ENCODE results near the gene TEAD1. TPM values are rescaled to one million over a fixed set of nuclear protein-coding genes. Genes with fewer than 3 reads are reported as not detected.

Gene TEAD1
- polyA plus RNA-seq, 10 donors: 78.8 to 120 (median 100) TPM

DNA sequence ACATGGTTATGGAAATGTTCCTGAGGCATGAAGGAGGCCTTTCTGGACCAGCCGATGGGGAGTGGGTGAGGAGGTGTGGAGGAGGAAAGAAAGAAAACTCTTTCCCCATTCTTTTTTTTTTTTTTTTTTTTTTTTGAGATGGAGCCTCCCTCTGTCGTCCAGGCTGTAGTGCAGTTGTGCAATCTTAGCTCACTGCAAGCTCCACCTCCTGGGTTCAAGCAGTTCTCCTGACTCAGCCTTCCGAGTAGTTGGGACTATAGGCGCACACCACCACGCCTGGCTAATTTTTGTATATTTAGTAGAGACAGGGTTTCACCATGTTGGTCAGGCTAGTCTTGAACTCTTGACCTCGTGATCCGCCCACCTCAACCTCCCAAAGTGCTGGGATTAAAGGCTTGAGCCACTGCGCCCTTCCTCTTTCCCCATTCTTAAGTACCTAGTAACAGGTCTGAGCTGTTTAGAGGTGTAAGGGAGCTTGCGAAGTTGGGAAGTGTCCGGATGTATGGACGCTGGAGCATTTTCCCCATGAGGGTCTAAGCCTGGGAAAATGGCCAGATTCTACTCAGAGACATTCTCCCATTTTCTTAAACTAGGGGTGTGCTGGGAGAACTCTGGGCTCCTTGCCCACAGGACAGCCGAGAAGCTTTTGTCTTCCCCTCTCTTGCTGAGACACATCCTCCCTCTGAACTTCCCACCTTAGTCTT, 135.8 kb downstream of the TEAD1 start:
- DNase-seq: peak in 2 of 3 donors; percentile 52 to 81

DNA sequence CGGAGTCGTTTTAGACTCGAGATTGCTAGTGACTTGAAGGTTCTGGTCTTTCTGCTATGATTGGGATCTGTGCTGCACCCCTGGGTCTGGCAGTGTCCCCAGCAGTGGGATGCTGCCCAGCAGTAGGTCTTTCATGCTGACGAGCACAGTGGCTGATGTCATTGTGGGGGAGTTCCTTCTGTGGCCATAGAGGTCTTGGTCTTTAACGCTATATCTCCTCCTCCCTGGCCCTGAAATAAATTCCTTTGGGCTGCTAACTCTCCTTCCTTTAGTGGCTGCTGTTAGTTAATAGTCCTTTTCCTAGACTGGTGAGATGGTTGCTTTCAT, 136.3 kb downstream of the TEAD1 start:
- DNase-seq: no peak

DNA sequence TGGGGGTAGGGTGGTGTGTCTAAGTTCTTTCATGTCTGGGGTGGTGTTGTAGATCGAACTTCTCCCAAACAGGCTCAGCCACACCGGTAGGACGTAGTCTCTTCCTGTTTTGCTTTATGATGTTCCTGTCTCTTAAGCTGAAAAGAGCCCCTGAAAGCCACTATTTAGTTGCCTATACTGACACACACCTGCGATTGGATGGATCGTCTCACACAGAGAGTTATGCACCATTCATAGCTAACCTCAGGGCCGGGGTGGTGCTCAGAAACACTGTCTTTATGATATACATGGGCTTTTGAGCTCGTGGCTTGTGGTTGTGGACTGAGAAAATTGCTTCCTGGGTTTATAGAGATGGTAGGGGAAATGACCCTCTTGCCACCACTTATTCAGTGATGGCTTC, 137.6 kb downstream of the TEAD1 start:
- no peak for DNase-seq

DNA sequence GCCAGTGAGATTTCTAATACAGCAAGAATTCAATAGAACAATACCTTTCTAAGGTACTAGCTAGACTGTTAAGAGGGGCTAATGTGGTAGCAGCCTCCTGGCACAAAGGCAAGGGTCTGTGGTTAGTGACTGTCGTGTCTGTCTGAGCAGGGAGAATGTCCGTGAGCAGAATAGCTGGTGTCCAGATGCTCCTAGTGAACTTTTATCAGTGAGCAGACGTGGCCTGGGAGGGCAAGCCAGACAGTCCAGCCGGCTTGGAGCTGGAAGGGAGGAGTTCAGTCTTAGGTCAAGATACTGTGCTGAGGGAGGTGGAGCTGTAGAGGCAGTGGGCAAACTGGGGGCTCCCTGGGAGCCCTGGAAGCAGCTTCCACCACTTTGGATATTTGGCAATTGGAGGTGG, 138.6 kb downstream of the TEAD1 start:
- DNase-seq: no peak

DNA sequence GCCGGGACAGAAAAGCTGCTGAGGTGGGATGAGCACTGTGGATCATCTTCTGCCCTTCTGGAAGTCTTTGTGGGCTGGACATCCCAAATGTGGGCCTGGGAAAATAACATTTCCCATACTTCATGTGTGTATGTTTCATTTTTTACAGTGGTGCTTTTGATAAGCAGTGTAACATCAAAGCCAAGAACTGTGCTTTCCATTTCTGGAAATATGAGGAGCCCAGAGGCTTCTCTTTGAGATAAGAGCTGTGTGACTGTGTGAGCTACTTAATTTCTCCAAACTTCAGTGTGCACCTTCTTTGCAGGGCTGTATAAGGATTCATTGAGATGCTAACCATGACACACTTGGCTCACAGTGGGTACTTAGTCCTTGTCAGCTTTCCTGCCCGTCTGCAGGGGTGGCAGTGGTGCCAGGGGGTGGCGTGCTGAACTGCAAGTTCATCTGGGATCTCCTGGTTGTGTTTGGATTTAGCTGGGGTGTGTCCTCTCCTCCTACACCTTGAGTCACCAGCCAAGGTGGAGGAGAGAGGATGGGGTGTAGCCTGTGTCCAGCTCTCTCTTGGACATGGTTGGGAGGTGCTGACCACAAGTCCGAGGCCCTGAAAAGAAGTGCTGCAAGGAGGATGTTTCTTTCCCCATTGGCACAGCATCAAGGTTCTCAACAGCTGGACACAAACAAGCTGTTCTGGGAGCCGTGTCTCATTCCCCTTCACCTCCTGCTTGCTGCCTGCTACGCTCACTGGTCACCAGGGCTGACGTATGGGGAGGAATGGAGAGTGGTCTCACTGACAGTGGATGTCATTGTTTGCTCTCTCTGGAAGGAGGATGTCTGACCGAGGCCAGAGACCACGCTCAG, 139.4 kb downstream of the TEAD1 start:
- DNase-seq: peak in 1 of 3 donors; percentile 64

DNA sequence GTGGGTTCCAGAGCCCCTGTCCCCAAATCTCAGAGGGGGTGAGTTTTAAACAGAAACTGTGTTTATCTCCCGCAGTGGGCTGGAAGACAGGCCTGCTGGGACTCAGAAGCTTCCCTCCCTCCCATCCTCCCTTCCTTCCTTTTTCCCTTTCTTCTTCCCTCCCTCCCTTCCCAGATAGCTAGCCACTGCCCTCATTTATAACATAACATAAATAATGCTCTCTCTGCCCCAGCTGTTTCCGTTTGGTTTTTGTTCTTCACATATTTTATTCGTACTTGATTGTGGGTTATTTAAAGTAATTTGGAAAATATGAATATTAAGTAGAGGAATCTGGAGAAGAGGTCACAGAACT, 140.9 kb downstream of the TEAD1 start:
- no peak for DNase-seq

DNA sequence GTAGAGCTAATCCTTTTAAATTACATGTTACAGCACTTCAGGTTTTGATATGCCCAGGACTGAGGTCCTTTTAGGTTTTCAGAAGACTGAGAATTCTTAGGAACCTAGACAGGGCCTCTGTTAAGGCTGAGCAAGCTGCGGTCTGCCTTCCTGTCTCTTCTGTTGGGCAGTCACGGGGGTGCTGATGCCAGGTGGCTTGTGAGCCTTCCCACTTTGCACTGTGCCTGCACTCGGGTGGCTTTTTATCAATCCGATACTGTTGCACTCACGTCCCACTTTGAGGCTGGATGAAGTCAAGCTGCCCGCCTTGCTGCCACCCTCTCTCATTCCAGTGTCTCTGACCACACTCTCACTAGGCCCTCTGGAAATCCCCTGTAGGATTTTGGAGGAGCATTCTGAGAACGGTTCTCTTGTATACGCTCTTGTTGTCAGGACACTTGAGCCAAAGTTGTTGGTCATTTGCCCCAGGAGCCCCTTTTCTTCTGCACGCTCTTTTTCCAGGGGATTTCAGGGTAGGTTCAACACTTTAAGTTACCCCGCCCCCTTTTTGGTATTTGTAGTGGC, 141.8 kb downstream of the TEAD1 start:
- DNase-seq: no peak

DNA sequence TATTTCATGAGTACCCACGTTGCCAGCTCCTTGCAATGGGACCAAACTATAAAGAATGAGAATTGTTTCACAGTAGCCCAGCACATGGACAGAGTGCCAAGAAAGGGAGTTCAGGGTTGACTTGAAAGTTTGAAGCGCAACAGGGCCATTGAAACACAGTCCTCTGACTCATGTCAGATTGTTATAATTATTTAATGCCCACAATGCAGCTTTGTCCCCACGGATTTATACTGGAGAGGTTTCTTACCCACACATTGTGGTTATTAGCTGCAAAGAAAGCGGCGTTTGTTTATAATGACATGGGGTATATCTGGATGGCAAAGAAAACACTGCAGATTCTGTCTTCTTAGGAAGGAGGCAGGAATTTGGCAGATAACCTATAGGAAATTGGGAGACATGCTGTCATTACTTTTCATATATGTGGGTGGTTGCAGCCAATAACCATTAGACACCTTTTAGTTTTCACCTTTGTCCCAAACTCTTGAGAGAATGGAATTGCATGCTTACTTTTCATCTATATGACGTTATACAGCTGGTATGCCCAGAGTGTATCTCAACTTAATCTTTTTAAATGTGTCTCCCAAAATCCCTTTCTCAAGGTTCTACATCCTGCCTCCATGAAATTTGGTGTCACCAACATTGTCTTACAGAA, 143.6 kb downstream of the TEAD1 start:
- no peak for DNase-seq

DNA sequence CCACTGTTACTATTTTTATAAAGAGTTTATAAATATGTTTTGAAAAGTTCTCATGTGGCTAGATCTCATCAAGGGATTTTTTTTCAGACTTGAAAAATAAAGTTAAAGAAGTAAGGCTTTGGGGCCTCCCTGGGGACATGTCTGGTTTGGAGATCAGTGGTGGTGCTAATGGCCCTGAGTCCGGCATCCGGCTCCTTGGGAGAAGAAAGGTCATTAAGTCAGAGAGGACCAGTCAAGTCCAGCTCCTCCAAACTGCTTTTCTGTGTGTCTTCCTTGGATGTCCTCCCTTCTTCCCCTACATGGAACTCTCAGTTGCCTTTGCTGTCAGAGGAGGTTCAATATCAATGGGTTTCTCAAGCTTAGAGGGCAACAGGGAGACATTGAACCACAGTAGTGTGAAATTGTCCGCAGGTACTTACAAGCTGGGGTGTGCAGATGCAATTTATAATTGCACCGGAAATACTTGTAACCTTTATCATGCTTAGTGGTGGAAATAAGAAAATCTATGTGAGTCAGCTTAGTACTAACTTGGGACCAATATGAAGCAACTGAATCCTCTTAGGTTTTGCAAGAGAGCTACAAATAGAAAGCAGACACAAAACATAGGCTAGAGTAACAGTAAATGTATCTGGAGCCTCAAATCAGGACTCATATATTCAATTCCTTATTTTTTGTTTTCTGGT, 144.3 kb downstream of the TEAD1 start:
- peak in 1 of 3 donors; percentile 65 for DNase-seq

DNA sequence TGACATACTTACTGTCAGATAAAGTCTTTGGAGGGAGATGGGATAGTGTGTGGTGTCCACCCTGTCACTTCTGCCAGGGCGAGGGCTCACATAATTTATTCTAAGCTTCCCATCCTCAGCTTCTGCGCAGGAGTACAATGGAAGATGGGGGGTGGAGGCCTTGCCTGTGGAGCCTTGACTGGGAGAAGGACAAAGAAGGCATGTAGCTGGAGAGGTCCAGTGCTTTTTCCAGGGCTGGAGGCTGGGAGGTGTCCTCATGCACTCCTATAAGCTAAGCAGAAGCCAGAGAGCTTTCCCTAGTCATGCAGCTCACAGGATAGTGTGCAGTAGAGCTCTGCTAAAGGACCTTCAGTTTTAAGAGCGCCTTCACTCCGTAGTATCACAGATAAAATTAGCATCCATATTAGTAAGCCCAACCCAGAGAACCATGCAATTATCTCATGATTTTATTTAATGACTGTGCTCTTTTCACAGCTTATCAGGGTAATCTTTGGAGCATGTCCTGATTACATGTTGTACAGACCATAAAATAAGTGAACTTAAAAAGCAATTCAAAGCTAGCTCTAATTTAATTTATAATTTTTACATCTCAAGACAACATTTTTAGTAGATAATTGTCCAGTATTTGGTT, 148.3 kb downstream of the TEAD1 start:
- DNase-seq: no peak

DNA sequence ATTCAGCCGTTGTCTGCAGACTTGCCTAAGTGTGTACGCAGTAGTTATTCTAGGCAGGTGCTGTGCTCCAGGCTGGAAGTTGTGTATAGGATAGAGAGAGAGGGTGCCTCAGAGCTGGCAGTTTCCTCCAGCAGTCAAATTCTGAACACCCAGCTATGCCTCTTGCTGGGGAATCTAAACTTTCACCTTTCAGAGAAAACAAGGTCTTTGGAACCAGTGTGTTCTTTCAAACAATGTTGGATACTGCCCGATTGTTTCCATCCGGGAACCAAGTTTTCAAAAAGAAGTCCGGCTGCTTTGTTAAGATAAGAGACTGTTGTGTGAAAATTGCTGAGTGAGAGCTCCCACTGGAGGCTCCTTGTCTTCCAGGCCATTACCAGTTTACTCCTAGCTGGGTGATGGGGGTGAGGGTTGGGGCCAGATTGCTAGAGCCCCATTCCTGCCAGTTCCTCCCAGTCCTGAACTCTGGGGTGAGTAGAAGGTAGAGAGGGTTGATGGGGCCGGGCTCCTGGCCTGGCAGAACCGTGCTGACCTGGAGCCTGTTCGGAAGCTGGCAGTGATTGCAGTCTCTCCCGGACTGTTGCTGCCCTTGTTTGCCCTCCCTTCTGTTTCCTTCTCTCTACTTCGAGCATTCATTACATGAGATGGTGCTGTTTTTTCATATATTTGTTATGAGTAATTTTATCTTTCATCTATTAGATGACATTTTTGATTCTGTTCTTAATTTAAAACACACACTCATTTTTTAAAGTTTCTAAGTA, 150.2 kb downstream of the TEAD1 start:
- no peak for DNase-seq

DNA sequence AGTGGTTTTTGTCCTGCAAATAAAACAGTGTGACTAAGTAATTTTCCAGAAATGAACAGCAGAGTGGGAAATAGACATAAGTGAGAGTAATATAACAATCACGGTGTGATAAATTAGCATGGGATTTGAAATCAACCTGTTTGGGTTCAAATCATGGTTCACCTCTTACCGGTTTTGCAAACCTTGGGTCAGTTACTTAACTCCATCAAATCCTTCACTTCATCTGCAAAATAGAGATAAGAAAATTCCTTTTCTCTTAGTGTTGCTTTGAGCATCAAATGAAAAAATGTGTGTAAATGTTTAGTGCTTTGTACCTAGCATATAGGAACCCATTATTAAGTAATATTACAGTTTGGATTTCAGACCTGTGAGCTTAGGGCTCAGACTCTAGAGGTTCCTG, 152.2 kb downstream of the TEAD1 start:
- DNase-seq: no peak

DNA sequence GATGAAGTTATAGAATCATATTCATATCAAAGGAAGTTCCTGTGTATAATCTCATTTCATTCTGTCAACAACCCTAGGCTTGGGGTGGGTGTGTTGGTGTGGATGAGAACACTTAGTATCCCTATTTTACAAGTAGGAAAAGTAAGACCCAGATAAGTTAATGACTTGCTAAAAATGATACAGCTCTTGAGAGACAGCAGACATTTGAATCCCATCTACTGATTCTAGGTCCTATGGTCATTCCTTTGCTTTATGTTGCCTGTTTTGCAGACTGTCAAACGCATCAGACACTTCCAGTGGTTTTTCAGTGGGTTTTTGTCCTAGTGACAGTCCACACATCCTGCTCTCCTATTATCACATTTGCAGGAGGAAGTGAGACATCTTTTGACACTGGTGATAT, 153.1 kb downstream of the TEAD1 start:
- DNase-seq: no peak

DNA sequence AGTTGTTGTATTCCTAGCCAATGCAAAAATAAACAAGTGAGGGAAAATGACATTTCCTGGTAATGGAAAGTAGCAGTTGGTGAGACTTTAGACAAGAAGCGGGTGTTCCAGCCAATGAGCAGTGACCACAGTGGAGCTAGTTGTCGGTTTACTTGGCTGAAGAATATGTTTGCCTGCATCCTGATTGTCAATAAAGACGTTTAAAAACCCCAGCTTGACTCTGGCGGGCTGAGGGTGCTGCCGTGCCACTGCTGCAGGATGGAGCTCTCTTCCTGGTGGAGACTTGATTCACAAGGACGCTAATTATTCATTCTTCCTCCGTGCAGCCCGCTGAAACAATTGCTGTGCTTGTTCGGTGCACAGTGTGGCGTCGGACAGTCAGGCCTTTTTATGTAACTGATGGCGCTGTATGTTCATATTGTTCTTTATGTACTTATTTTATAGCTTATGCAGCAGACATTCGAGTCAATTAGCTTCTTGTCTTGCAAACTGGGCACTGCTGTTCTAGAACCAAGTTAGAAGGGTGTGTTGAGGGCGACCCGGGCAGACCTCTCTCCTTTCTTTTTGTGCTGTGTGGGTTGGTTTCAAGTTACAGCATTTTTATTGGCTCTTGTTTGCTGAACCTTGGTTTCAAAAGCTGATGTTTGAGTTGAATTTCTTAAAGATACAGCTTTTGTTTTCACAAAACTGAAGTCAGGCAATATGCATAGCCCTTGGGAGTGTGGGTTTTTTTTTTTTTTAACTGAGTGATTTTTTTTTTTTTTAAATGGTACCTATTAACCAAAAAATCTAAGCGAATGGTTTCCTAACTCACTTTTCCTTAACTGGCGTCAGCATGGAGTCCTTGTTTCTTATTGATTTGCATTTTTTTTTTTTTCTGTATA, 153.9 kb downstream of the TEAD1 start:
- peak; percentile 77 to 92 (median 82) for DNase-seq

DNA sequence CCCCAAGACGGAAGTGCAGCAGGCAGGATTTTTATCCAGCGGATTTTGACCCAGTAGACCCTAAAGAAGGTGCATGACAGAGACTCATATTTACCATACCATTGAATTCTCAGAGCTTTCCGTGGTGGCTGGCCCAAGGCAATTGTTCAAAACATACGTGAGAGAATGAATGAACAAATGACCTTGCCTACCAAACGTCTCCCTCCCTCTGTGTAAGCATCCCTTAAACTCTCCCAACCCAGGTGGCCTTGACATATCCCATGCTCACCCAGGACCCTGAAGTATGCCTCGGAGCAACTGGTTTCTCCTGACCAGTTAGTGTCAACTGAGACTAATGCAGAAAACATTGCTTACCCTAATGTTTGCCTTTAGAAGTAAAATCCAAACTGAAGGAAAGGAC, 154.9 kb downstream of the TEAD1 start:
- DNase-seq: no peak

DNA sequence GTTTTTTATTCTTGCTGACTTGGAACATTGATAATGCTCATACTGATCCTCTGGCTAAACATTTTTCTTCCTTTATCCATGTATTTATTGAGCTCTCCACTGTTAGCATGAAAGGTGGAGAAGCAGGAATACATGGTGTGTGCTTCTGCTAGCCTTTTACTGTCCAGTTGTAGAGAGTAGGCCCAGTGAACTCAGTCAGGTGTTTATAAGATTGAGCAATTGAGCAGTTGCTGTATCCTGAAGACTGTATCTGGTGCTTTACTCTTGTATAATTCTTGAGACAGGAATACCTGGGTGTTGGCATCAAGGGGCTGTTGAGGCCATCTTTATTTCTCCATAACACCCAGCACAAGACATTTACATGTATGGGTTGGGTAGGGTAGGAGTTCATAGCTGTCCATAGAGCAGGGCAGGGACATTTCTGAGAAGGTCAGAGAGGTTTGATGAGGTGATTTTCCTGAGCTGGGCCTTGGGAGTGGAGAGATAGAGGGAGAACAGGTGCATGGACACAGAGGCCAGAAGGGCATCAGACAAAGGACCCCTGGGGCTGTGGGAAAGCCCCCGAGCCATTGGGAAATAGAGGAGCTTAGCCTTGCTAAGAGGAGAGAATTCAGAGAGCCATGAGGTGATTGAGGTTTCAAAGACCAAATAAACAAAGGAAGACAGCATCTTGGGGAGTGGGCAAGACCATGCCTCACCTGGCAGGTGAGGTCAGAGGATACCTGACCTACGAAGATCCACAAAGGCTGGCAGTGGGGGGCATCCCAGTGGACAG, 155.5 kb downstream of the TEAD1 start:
- DNase-seq: no peak

DNA sequence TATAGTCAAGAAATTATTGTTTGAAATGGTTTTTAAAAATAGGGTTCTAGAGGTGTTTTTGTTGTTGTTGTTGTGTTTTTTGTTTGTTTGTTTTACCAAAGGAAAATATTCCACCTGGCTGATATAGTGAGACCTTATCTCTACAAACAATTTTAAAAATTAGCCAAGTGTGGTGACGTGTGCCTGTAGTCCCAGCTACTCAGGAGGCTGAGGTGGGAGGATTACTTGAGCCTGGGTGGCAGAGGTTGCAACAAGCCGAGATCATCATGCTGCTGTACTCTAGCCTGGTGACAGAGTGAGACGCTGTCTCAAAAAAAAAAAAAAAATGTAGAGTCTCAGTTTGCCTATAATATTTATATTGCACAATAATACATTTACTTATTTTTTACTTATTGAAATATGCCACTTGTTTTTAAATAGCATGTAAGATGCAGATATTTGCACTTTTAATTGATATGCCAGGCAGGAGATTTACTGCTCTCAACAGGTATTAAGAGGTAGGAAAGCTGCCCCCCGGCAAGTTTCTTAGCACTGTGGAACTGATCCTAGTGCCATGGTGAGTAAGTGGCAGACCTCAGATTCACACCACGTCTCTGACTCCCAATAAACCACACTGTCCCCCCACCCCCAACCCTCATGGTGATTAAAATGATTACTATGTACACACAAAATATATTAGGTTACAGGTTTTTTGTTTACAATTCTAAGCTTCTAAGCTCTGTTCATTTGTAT, 157.4 kb downstream of the TEAD1 start:
- DNase-seq: no peak
